ENCODE measurements around the gene DPF3.

- TF ChIP-seq CTCF (IDR thresholded peaks at IDR 0.05) (no peak), POLR2A (IDR thresholded peaks at IDR 0.05) (no peak)
Observed at GRCh38 chr14:72788972-72789728, 104.8 kb downstream of the DPF3 start.

Data from lower leg skin (tissue), 3 donors.